Measurements from ENCODE around the gene VAMP4.

VAMP4 gene

GRCh38 chr1:171680339-171680738 lies 61.5 kb downstream of the VAMP4 start:
- no peak overlapping the region for H3K4me3 ChIP-seq (replicated peaks; ENCODE audit: low read depth, low read length)
- no peak for TF ChIP-seq CTCF (IDR thresholded peaks at IDR 0.05; ENCODE audit: low read length, missing control alignments)
- no peak for DNase-seq (ENCODE audit: low read depth)

- DNase-seq (ENCODE audit: low read depth), result no peak
- no peak for TF ChIP-seq CTCF (IDR thresholded peaks at IDR 0.05; ENCODE audit: low read length, missing control alignments)
These were observed 65.0 kb downstream of the VAMP4 start for GRCh38 chr1:171676823-171677222.

GRCh38 chr1:171674431-171675405 lies 67.1 kb downstream of the VAMP4 start:
- no peak for TF ChIP-seq CTCF (IDR thresholded peaks at IDR 0.05; ENCODE audit: low read length, missing control alignments)
- H3K4me3 ChIP-seq (replicated peaks; ENCODE audit: low read depth, low read length), result no peak overlapping the region
- DNase-seq (ENCODE audit: low read depth), result no peak

More at GRCh38 chr1:171676823-171677222, 65.0 kb downstream of the VAMP4 start:
- H3K4me3 ChIP-seq (replicated peaks; ENCODE audit: low read depth, low read length), result no peak overlapping the region

- no peak overlapping the region for H3K4me3 ChIP-seq (replicated peaks; ENCODE audit: low read depth, low read length)
- no peak for TF ChIP-seq CTCF (IDR thresholded peaks at IDR 0.05; ENCODE audit: low read length, missing control alignments)
- DNase-seq (ENCODE audit: low read depth), result no peak
These were observed 71.1 kb downstream of the VAMP4 start for GRCh38 chr1:171670739-171671138.

- no peak for TF ChIP-seq CTCF (IDR thresholded peaks at IDR 0.05; ENCODE audit: low read length, missing control alignments)
- no peak overlapping the region for H3K4me3 ChIP-seq (replicated peaks; ENCODE audit: low read depth, low read length)
These were observed 73.5 kb downstream of the VAMP4 start for GRCh38 chr1:171668372-171668771.

GRCh38 chr1:171666114-171666769 lies 75.6 kb downstream of the VAMP4 start:
- no peak for DNase-seq (ENCODE audit: low read depth)
- H3K4me3 ChIP-seq (replicated peaks; ENCODE audit: low read depth, low read length), result no peak overlapping the region
- TF ChIP-seq CTCF (IDR thresholded peaks at IDR 0.05; ENCODE audit: low read length, missing control alignments), result no peak

More at GRCh38 chr1:171668372-171668771, 73.5 kb downstream of the VAMP4 start:
- no peak for DNase-seq (ENCODE audit: low read depth)

Measured in fibroblast of pulmonary artery (primary cell).